ENCODE measurements around the gene UFSP2.

Gene UFSP2

GRCh38 chr4:185425647-185426352, at the start of gene UFSP2:
Gene UFSP2 (minus strand): TSS chr4:185425964. CDS start chr4:185425868, 96 bp downstream.
- Histone ChIP-seq H3K36me3 (ENCODE audit: insufficient read depth, low read length) (no peaks in the 10 kb centered on the region), H3K9me3 (ENCODE audit: control insufficient read depth, insufficient read depth, low read length) (no peaks in the 10 kb centered on the region), H3K9ac (ENCODE audit: low read depth, low read length) (peak within 1 kb of the TSS; percentile 88), H3K4me1 (ENCODE audit: insufficient read depth, low read length) (no peaks in the 10 kb centered on the region)

- no peak overlapping the region for H3K9ac ChIP-seq (ENCODE audit: low read depth, low read length)
- H3K4me1 ChIP-seq (ENCODE audit: insufficient read depth, low read length), result 0 out of 2 replicates have a peak, but pooled peaks cover 5% of the 10 kb centered on the region
These were observed 47.5 kb upstream of the UFSP2 start for GRCh38 chr4:185473247-185473646.

GRCh38 chr4:185472103-185472542, 46.4 kb upstream of the UFSP2 start:
- H3K9me3 ChIP-seq (ENCODE audit: control insufficient read depth, insufficient read depth, low read length), result no peaks in the 10 kb centered on the region
- H3K36me3 ChIP-seq (ENCODE audit: insufficient read depth, low read length), result no peaks in the 10 kb centered on the region
- peak overlapping the region; percentile 62; the same call in 1 of the 2 replicates for H3K9ac ChIP-seq (ENCODE audit: low read depth, low read length)
- H3K4me1 ChIP-seq (ENCODE audit: insufficient read depth, low read length), result 0 out of 2 replicates have a peak, but pooled peaks cover 5% of the 10 kb centered on the region

More at GRCh38 chr4:185473247-185473646, 47.5 kb upstream of the UFSP2 start:
- Histone ChIP-seq H3K36me3 (ENCODE audit: insufficient read depth, low read length) (no peaks in the 10 kb centered on the region), H3K9me3 (ENCODE audit: control insufficient read depth, insufficient read depth, low read length) (no peaks in the 10 kb centered on the region)

GRCh38 chr4:185471235-185472102, 45.7 kb upstream of the UFSP2 start, which contains the start of gene CCDC110:
Gene CCDC110 (minus strand): TSS chr4:185471733. CDS start chr4:185471683, 50 bp downstream.
- Histone ChIP-seq H3K9me3 (ENCODE audit: control insufficient read depth, insufficient read depth, low read length) (no peaks in the 10 kb centered on the region), H3K4me1 (ENCODE audit: insufficient read depth, low read length) (0 out of 2 replicates have a peak, but pooled peaks cover 5% of the 10 kb centered on the region), H3K9ac (ENCODE audit: low read depth, low read length) (peak within 1 kb of the TSS; percentile 79; the same call in 1 of the 2 replicates), H3K36me3 (ENCODE audit: insufficient read depth, low read length) (no peaks in the 10 kb centered on the region)

- 0 out of 2 replicates have a peak, but pooled peaks cover 5% of the 10 kb centered on the region for H3K4me1 ChIP-seq (ENCODE audit: insufficient read depth, low read length)
- peak overlapping the region; percentile 79; the same call in 1 of the 2 replicates for H3K9ac ChIP-seq (ENCODE audit: low read depth, low read length)
- no peaks in the 10 kb centered on the region for H3K9me3 ChIP-seq (ENCODE audit: control insufficient read depth, insufficient read depth, low read length)
- no peaks in the 10 kb centered on the region for H3K36me3 ChIP-seq (ENCODE audit: insufficient read depth, low read length)
These were observed 44.9 kb upstream of the UFSP2 start for GRCh38 chr4:185470501-185471195.

- H3K9me3 ChIP-seq (ENCODE audit: control insufficient read depth, insufficient read depth, low read length), result no peaks in the 10 kb centered on the region
- peaks cover 10% of the 10 kb centered on the region; the same call in 1 of the 2 replicates for H3K4me1 ChIP-seq (ENCODE audit: insufficient read depth, low read length)
- H3K9ac ChIP-seq (ENCODE audit: low read depth, low read length), result no peak overlapping the region
- no peaks in the 10 kb centered on the region for H3K36me3 ChIP-seq (ENCODE audit: insufficient read depth, low read length)
These were observed 43.9 kb upstream of the UFSP2 start for GRCh38 chr4:185469580-185470154.

- Histone ChIP-seq H3K4me1 (ENCODE audit: insufficient read depth, low read length) (peaks cover 14% of the 10 kb centered on the region), H3K36me3 (ENCODE audit: insufficient read depth, low read length) (no peaks in the 10 kb centered on the region), H3K9me3 (ENCODE audit: control insufficient read depth, insufficient read depth, low read length) (no peaks in the 10 kb centered on the region), H3K9ac (ENCODE audit: low read depth, low read length) (no peak overlapping the region)
These were observed 43.2 kb upstream of the UFSP2 start for GRCh38 chr4:185468999-185469398.

GRCh38 chr4:185467991-185468390, 42.2 kb upstream of the UFSP2 start:
- H3K36me3 ChIP-seq (ENCODE audit: insufficient read depth, low read length), result no peaks in the 10 kb centered on the region
- H3K9ac ChIP-seq (ENCODE audit: low read depth, low read length), result no peak overlapping the region
- H3K9me3 ChIP-seq (ENCODE audit: control insufficient read depth, insufficient read depth, low read length), result no peaks in the 10 kb centered on the region
- peaks cover 14% of the 10 kb centered on the region for H3K4me1 ChIP-seq (ENCODE audit: insufficient read depth, low read length)

- Histone ChIP-seq H3K9ac (ENCODE audit: low read depth, low read length) (no peak overlapping the region), H3K36me3 (ENCODE audit: insufficient read depth, low read length) (no peaks in the 10 kb centered on the region), H3K9me3 (ENCODE audit: control insufficient read depth, insufficient read depth, low read length) (no peaks in the 10 kb centered on the region), H3K4me1 (ENCODE audit: insufficient read depth, low read length) (peaks cover 14% of the 10 kb centered on the region)
These were observed 41.3 kb upstream of the UFSP2 start for GRCh38 chr4:185467101-185467500.

- Histone ChIP-seq H3K9ac (ENCODE audit: low read depth, low read length) (no peak overlapping the region), H3K9me3 (ENCODE audit: control insufficient read depth, insufficient read depth, low read length) (no peaks in the 10 kb centered on the region), H3K4me1 (ENCODE audit: insufficient read depth, low read length) (peaks cover 14% of the 10 kb centered on the region), H3K36me3 (ENCODE audit: insufficient read depth, low read length) (no peaks in the 10 kb centered on the region)
These were observed 39.9 kb upstream of the UFSP2 start for GRCh38 chr4:185465707-185466106.

- H3K4me1 ChIP-seq (ENCODE audit: insufficient read depth, low read length), result peaks cover 14% of the 10 kb centered on the region
- H3K36me3 ChIP-seq (ENCODE audit: insufficient read depth, low read length), result no peaks in the 10 kb centered on the region
- no peak overlapping the region for H3K9ac ChIP-seq (ENCODE audit: low read depth, low read length)
- H3K9me3 ChIP-seq (ENCODE audit: control insufficient read depth, insufficient read depth, low read length), result no peaks in the 10 kb centered on the region
These were observed 39.1 kb upstream of the UFSP2 start for GRCh38 chr4:185464887-185465286.

GRCh38 chr4:185464183-185464582, 38.4 kb upstream of the UFSP2 start:
- Histone ChIP-seq H3K36me3 (ENCODE audit: insufficient read depth, low read length) (no peaks in the 10 kb centered on the region), H3K9me3 (ENCODE audit: control insufficient read depth, insufficient read depth, low read length) (no peaks in the 10 kb centered on the region), H3K4me1 (ENCODE audit: insufficient read depth, low read length) (peaks cover 9% of the 10 kb centered on the region), H3K9ac (ENCODE audit: low read depth, low read length) (no peak overlapping the region)

- no peaks in the 10 kb centered on the region for H3K36me3 ChIP-seq (ENCODE audit: insufficient read depth, low read length)
- H3K9ac ChIP-seq (ENCODE audit: low read depth, low read length), result no peak overlapping the region
- no peaks in the 10 kb centered on the region for H3K9me3 ChIP-seq (ENCODE audit: control insufficient read depth, insufficient read depth, low read length)
- H3K4me1 ChIP-seq (ENCODE audit: insufficient read depth, low read length), result peaks cover 9% of the 10 kb centered on the region
These were observed 37.8 kb upstream of the UFSP2 start for GRCh38 chr4:185463541-185463940.

- H3K9me3 ChIP-seq (ENCODE audit: control insufficient read depth, insufficient read depth, low read length), result no peaks in the 10 kb centered on the region
These were observed 35.8 kb upstream of the UFSP2 start for GRCh38 chr4:185461565-185461964.

More at GRCh38 chr4:185461565-185461964, 35.8 kb upstream of the UFSP2 start:
- no peaks in the 10 kb centered on the region for H3K36me3 ChIP-seq (ENCODE audit: insufficient read depth, low read length)
- H3K4me1 ChIP-seq (ENCODE audit: insufficient read depth, low read length), result peaks cover 15% of the 10 kb centered on the region
- no peak overlapping the region for H3K9ac ChIP-seq (ENCODE audit: low read depth, low read length)
